ENCODE results near the gene TRH. TPM values are rescaled to one million over a fixed set of nuclear protein-coding genes. Genes with fewer than 3 reads are reported as not detected.
"Not testable (repeated sequence)": the region's sequence is repeated elsewhere in the genome, so short reads cannot be mapped to it uniquely, and the experiment has no call there.

The TRH gene
- total RNA-seq, 1 donor from 2014 or later = not detected

DNA sequence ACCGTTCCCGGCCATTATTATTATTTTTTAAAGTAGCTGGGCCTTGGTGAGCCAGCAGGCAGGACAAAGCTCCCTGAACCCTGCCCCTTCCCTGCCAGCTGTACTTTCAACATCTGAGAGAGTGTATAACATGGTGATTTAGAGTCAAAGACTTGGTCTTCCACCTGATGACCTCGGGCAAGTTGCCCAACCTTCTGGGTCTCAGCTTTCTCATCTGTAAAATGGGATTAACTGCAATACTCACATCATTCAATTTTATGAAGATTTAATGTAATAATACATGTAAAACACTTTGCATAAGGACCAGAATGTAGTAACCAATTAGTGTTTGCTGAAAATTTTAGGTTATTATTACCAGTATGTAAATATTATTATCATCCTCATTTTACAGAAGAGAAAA, 11.9 kb upstream of the TRH start:
- no peak for DNase-seq (ENCODE audit: extremely low read depth, low read depth, low spot score)

DNA sequence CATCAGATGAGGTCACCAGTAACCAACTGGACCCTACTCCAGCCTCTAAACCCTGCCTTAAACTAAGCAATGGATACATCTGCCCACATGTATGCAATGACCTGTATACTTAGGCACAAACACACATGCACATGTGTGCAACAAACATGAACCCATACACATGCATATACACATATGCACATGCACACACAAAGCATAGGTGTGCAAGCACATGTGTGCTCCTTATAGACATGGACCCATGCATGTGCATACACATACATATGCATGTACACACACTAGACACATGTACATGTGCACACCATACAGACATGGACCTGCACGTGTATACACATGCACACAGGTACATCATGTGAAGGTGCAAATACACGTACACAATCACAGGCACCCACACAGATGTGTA, 8.6 kb upstream of the TRH start:
- DNase-seq (ENCODE audit: extremely low read depth, low read depth, low spot score) = no peak

GRCh38 chr3:129966876-129967275, 7.6 kb upstream of the TRH start:
- no peak for DNase-seq (ENCODE audit: extremely low read depth, low read depth, low spot score)

DNA sequence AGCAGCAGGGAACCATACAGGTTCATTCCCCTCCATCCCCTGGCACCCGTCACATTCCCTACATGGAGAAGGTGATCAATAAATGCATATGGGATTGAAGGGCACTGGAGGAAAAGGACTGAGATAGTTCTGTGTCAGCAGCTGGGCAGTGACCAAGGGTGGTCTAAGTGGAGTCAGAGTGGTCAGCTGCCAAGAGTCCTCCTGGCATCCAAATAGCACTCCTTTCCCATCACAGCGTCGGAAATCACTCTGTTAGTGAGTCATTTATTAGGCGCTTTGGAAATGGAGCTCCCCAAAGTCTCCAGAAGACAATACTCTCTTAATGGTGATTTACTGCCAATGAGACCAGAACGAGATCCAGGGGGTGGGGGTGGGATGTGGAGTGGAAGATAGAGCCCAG, 6.8 kb upstream of the TRH start:
- no peak for DNase-seq (ENCODE audit: extremely low read depth, low read depth, low spot score)

- no peak for DNase-seq (ENCODE audit: extremely low read depth, low read depth, low spot score)
These were observed 3.0 kb upstream of the TRH start for GRCh38 chr3:129971351-129972052.

DNA sequence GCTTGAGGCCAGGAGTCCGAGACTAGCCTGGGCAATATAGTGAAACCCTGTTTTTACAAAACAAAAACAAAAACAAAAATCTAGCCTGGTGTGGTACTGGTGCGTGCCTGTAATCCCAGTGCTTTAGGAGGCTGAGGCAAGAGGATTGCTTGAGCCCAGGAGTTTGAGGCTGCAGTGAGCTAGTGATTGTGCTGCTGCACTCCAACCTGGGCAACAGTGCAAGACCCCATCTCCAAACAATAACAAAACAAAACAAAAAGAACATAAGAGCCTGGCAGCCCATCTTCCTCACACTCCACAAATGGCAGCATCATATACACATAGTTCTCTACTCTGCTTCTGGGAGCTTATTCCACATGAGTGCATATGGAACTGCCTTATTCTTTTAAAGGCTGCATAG, 2.2 kb upstream of the TRH start:
- no peak for DNase-seq (ENCODE audit: extremely low read depth, low read depth, low spot score)

DNA sequence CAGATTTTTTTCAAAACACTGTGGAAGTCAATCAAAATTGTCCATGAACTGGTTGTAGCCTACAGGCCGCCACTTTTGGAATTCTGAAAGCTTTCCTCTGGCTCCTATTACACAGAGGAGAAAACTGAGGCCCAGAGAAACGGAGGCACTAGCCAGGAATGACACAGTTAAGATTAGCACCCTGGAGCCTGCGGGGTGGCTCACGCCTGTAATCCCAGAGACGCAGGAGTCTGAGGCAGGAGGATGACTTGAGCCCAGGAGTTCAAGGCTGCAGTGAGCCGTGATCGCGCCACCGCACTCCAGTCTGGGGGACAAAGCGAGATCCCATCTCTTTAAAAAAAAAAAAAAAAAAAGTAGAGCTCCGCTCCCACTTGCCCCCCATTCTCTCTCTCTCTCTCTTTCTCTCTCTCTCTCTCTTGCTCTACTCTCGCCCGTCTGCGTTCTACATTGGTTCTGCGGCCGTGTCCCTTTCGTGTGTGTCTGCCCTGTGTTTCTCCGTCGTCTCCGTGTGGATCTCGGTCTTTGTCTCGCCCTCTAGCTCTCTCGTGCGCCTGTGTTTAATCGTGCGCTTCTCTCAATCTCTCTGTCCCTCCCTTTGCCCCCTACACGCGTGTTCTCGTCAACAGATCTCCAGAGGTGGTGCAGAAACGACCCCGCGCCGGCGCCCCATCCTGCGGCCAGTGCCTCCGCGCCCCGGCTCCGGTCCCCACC, 512 bp upstream of the TRH start:
- DNase-seq (ENCODE audit: extremely low read depth, low read depth, low spot score) = no peak

GRCh38 chr3:129974833-129975704, 549 bp downstream of the TRH start:
- no peak for DNase-seq (ENCODE audit: extremely low read depth, low read depth, low spot score)

DNA sequence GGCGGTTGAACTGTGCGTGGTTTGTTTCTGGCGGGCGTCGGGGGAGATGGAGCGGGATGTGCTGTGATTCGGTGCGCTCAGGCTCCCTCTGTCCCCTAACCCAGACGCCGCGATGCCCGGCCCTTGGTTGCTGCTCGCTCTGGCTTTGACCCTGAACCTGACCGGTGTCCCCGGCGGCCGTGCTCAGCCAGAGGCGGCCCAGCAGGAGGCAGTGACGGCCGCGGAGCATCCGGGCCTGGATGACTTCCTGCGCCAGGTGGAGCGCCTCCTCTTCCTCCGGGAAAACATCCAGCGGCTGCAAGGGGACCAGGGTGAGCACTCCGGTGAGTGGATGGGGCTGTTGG, 1.2 kb downstream of the TRH start:
- DNase-seq (ENCODE audit: extremely low read depth, low read depth, low spot score) = no peak

DNA sequence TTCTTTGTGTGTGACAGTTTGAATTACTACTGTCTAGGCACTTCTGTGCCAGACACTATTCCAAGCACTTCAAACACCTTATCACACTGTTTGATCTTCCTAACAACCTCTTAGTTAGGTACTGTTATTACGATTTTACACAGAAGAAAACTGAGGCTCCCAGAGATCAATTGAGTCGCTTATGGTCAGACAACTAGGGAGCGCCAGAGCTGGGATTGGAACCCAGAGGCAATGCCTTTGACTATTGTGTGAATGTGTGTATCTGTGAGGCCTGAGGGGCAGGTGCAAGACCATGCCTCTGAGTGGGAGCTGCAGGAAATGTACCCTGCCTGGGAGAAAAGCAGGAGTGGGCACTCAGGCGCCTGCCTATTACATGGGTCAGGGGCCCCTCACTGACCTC, 1.8 kb downstream of the TRH start:
- no peak for DNase-seq (ENCODE audit: extremely low read depth, low read depth, low spot score)

DNA sequence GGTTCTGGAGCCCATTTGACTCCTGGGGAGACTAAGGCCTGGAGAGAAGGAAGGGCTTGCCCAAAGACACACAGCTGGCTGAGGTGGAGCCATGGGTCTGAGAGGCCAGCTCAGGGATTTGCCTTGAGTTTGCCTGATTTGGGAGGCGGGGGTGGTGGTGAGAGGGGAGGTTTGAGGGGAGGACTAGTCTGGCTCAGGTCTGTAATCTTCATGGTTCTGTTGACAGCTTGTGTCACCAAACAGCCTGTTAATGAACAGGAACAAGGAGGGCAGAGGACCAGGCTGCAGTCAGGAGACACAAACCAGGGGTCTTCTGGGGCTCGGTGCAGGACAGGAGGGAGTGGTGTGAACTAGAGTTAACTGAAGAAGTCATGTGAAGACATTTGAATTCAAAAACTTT, 3.6 kb downstream of the TRH start:
- no peak for DNase-seq (ENCODE audit: extremely low read depth, low read depth, low spot score)

GRCh38 chr3:129979905-129980304, 5.4 kb downstream of the TRH start:
- DNase-seq (ENCODE audit: extremely low read depth, low read depth, low spot score) = no peak

DNA sequence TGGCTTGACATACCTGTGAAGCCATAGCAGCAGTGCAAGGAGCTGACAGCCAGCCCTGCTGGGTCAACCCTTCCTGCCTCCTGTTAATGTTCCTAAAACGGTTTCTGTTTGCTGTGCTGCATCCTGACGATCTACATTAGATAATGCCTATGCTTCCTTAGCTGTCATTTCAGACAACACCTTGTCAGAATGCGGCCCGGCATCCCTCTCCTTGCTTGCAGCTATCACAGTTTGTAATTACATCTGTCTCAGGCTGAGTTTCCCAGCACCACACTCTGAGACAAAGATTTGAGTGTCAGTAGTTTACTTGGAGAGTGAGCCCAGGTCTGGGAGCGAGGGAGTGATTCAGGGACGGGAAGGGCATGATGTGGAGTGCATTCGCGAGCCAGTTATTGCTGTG, 9.0 kb downstream of the TRH start:
- no peak for DNase-seq (ENCODE audit: extremely low read depth, low read depth, low spot score)

GRCh38 chr3:129984125-129984524, 9.6 kb downstream of the TRH start:
- no peak for DNase-seq (ENCODE audit: extremely low read depth, low read depth, low spot score)

GRCh38 chr3:129985113-129985512, 10.6 kb downstream of the TRH start:
- DNase-seq (ENCODE audit: extremely low read depth, low read depth, low spot score) = no peak

DNA sequence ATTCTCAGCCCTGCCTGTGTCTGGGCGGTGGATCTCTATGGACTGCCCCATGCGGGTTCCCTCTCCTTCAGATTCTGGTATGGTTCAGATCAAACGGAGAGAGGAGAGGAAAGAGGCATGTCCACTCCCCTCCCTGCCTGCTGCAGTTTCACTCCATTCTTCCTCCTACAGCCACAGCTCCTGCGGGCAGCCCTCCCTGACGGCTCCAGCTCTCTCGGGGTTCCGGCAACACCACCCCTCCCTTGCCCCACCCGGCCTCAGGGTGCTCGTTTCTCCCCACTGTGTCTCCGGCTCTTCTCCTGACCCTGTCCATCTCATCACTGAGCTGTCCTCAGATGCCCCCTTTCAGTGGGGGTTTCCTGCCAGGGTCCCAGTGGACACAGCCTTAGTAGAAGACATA, 13.9 kb downstream of the TRH start:
- DNase-seq (ENCODE audit: extremely low read depth, low read depth, low spot score) = no peak

DNA sequence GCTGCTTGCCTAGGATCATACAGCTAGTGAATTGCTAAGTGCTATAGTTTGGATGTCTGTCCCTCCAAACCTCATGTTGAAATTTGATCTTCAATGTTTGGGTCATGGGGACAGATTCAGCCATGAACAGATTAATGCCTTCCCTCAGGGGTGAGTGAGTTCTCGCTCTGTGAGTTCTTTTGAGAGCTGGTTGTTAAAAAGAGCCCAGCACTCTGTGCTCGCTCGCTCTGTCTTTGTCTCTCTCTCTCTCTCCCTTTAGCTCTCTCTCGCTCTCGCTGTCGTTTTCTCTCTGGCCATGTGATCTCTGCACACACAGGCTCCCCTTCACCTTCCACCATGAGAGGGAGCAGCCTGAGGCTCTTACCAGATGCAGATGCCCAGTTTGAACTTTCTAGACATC, 14.9 kb downstream of the TRH start:
- DNase-seq (ENCODE audit: extremely low read depth, low read depth, low spot score) = no peak

DNA sequence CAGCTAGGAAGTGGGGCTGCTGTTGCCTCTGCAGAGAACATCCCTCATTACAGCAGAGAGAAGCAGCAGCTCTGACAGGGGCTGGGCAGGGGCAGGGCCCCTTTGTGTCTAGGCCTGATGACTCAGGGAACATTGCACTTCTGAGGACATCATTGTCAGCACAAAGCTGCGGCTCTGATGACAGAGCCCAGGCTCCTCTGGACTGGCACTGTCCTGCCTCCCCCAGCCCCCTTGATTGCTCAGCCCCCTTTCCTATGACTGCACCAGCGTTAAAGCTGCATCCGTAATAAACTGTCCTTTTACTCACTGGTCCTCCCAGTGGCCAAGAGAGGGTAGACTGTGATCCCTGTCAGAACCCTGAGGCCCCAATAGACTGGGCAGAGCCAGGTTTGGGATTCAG, 18.3 kb downstream of the TRH start:
- DNase-seq (ENCODE audit: extremely low read depth, low read depth, low spot score) = no peak

DNA sequence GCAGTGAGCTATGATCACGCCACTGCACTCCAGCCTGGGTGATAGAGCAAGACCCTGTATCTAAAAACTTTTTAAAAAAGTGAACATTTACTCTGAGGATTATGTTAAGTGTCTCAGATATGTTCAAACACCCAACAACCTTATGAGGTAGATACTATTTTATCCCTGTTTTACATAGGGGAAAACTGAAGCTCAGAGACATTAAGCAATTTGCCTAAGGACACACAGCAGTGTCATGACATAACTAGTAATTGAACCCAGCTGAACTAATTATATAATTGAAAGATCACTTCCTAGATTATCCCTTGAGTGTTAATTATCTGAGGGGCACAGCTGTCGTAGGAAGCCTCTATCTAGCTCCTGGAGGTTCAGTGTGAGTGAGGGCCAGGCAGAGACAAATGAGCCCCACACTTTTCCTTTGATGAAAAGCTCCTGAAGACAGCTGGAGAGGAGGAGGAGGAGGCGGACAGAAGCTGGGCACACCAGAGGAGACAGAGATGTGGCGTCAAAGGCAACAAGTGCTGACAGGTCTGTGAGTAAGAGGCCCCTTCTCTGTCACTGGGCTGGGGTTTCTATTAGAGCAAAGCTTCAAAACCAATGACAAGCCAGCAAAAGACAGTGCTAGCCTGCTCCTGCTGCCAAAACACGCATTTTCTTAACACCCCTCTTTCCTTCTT, 20.5 kb downstream of the TRH start:
- DNase-seq (ENCODE audit: extremely low read depth, low read depth, low spot score) = no peak

DNA sequence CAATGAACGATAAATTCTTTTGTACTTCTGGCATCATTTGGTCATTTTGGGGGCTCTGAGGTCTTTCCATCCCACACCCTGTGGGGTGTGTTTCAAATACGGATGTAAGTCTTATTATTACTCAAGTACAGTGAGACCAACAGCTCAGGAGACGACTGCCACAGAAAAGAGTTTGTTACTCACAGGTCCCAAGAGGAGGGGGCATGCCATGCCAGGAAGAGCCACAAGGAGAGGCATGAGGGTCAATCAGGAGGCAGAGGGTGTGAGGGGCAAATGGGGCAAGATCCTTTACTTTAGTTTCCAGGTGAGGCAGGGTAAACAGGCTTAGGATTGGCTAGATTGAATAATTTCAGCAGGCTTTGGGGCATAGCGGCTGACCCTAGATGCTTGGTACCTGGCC, 21.6 kb downstream of the TRH start:
- no peak for DNase-seq (ENCODE audit: extremely low read depth, low read depth, low spot score)

GRCh38 chr3:129999176-129999575, 24.7 kb downstream of the TRH start:
- not testable (repeated sequence) for DNase-seq (ENCODE audit: extremely low read depth, low read depth, low spot score)

All from glomerular endothelial cell (primary cell).